Measurements from ENCODE around the gene DES. TPM values are rescaled to one million over a fixed set of nuclear protein-coding genes. Genes with fewer than 3 reads are reported as not detected.

DES gene
- polyA plus RNA-seq, 1 donor from 2014 or later: not detected

DNA sequence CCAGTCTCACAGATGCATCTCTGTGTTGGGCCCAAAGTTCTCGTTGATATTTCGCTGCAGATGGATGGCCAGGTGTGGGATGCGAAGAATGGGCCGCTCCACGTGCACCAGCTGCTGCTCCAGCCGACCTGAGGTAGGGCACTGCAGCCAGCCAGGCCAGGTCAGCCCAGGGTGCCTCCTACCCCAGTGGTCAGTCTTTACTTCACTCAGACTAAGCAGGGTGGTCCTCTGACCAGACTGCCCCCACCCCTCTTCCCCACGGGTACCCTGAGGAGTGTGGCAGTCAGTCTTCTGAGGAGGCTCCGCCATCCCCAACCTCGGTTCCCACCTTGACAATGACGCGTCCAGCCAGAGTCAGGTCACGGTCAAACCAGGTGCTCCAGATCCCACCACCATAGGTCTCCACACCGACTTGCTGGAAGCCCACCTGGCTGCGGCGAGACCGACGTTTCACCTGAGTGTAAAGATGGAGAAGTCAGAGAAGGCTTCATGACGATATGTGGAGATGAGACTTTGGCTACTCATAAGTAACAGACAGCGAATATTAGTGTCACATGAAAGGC lies 32.1 kb upstream of the DES start:
- Histone ChIP-seq H3K4me3 (ENCODE audit: low read length) (no peak overlapping the region), H3K27ac (ENCODE audit: low read length) (no peak overlapping the region), H4K20me1 (ENCODE audit: insufficient read depth) (no peaks in the 10 kb centered on the region), H3K9ac (ENCODE audit: low read length) (no peak overlapping the region), H3K9me2 (ENCODE audit: insufficient read depth, low read length) (no peaks in the 10 kb centered on the region), H2AFZ (ENCODE audit: low read depth, low read length) (no peak overlapping the region), H3F3A (ENCODE audit: insufficient read depth, low read length, poor library complexity, severe bottlenecking) (peaks cover 4% of the 10 kb centered on the region), H3K4me2 (ENCODE audit: low read length) (no peak overlapping the region), H3K9me3 (ENCODE audit: low read length) (no peaks in the 10 kb centered on the region), H3K36me3 (ENCODE audit: insufficient read depth, low read length) (no peaks in the 10 kb centered on the region), H3K27me3 (ENCODE audit: insufficient read depth, low read depth, low read length) (no peaks in the 10 kb centered on the region), H3K79me2 (replicated peaks; ENCODE audit: insufficient read depth, low read length) (no peaks in the 10 kb centered on the region)
- TF ChIP-seq EP300 (conservative IDR thresholded peaks at IDR 0.05; ENCODE audit: poor library complexity, severe bottlenecking) (no peak), EZH2 (IDR thresholded peaks at IDR 0.05; ENCODE audit: borderline replicate concordance, insufficient read depth, low read length, poor library complexity, severe bottlenecking) (no peak), RAD21 (conservative IDR thresholded peaks at IDR 0.05) (no peak), POLR2AphosphoS5 (IDR thresholded peaks at IDR 0.05) (no peak), TAF1 (IDR thresholded peaks at IDR 0.05; ENCODE audit: low read depth) (no peak), MXI1 (conservative IDR thresholded peaks at IDR 0.05; ENCODE audit: poor library complexity, severe bottlenecking) (no peak), SMC3 (conservative IDR thresholded peaks at IDR 0.05; ENCODE audit: poor library complexity) (no peak)
- TF ChIP-seq, protein P1, sequence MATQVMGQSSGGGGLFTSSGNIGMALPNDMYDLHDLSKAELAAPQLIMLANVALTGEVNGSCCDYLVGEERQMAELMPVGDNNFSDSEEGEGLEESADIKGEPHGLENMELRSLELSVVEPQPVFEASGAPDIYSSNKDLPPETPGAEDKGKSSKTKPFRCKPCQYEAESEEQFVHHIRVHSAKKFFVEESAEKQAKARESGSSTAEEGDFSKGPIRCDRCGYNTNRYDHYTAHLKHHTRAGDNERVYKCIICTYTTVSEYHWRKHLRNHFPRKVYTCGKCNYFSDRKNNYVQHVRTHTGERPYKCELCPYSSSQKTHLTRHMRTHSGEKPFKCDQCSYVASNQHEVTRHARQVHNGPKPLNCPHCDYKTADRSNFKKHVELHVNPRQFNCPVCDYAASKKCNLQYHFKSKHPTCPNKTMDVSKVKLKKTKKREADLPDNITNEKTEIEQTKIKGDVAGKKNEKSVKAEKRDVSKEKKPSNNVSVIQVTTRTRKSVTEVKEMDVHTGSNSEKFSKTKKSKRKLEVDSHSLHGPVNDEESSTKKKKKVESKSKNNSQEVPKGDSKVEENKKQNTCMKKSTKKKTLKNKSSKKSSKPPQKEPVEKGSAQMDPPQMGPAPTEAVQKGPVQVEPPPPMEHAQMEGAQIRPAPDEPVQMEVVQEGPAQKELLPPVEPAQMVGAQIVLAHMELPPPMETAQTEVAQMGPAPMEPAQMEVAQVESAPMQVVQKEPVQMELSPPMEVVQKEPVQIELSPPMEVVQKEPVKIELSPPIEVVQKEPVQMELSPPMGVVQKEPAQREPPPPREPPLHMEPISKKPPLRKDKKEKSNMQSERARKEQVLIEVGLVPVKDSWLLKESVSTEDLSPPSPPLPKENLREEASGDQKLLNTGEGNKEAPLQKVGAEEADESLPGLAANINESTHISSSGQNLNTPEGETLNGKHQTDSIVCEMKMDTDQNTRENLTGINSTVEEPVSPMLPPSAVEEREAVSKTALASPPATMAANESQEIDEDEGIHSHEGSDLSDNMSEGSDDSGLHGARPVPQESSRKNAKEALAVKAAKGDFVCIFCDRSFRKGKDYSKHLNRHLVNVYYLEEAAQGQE (IDR thresholded peaks at IDR 0.05; ENCODE audit: borderline replicate concordance): no peak
- TF ChIP-seq, protein P2, sequence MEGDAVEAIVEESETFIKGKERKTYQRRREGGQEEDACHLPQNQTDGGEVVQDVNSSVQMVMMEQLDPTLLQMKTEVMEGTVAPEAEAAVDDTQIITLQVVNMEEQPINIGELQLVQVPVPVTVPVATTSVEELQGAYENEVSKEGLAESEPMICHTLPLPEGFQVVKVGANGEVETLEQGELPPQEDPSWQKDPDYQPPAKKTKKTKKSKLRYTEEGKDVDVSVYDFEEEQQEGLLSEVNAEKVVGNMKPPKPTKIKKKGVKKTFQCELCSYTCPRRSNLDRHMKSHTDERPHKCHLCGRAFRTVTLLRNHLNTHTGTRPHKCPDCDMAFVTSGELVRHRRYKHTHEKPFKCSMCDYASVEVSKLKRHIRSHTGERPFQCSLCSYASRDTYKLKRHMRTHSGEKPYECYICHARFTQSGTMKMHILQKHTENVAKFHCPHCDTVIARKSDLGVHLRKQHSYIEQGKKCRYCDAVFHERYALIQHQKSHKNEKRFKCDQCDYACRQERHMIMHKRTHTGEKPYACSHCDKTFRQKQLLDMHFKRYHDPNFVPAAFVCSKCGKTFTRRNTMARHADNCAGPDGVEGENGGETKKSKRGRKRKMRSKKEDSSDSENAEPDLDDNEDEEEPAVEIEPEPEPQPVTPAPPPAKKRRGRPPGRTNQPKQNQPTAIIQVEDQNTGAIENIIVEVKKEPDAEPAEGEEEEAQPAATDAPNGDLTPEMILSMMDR (IDR thresholded peaks at IDR 0.05; ENCODE audit: poor library complexity, severe bottlenecking): no peak

DNA sequence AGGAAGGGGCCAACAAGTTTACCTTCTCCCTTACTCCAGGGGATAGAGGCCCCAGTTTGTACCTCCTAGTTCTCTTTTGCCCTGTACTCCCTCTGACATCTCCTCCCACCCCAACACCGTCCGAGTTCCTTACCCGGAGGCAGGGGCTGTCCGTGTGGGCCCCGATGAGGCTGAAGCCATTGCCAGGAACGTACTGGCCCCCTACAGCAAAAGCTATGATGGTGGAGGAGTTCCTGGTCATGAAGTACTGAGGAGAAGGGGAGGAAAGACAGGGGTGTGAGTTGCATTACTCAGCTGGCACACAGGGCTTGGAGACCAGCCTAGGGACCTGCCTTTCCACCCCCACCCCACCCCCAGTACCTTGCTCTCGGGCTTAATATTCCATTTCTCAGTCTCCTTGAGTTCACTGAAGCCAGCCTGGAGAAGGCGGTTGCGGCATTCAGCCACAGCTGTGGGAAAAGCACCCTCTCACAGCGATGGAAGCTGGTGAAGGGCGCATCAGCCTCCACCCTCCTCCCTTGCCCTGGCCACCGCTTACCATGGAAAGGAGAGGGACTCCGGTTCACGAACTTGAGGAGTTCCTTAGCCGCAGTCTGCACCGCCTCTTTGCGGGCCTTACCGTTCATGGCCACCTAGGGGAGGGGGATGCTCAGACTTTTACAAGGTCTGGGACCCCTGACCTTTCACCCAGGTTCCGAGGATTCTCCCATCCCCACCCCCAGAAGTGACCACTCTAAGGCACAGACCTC lies 31.5 kb upstream of the DES start:
- H3K9ac ChIP-seq (ENCODE audit: low read length): peak overlapping the region; percentile 59
- no peak overlapping the region for H2AFZ ChIP-seq (ENCODE audit: low read depth, low read length)
- TF ChIP-seq, protein P2 (IDR thresholded peaks at IDR 0.05; ENCODE audit: poor library complexity, severe bottlenecking): no peak
- TF ChIP-seq TAF1 (IDR thresholded peaks at IDR 0.05; ENCODE audit: low read depth) (no peak), EZH2 (IDR thresholded peaks at IDR 0.05; ENCODE audit: borderline replicate concordance, insufficient read depth, low read length, poor library complexity, severe bottlenecking) (no peak), RAD21 (conservative IDR thresholded peaks at IDR 0.05) (no peak), POLR2AphosphoS5 (IDR thresholded peaks at IDR 0.05) (no peak), EP300 (conservative IDR thresholded peaks at IDR 0.05; ENCODE audit: poor library complexity, severe bottlenecking) (no peak), MXI1 (conservative IDR thresholded peaks at IDR 0.05; ENCODE audit: poor library complexity, severe bottlenecking) (no peak), SMC3 (conservative IDR thresholded peaks at IDR 0.05; ENCODE audit: poor library complexity) (no peak)
- TF ChIP-seq, protein P1 (IDR thresholded peaks at IDR 0.05; ENCODE audit: borderline replicate concordance): no peak
- H3K9me2 ChIP-seq (ENCODE audit: insufficient read depth, low read length): no peaks in the 10 kb centered on the region
- peaks cover 4% of the 10 kb centered on the region for H3F3A ChIP-seq (ENCODE audit: insufficient read depth, low read length, poor library complexity, severe bottlenecking)
- no peaks in the 10 kb centered on the region for H3K9me3 ChIP-seq (ENCODE audit: low read length)
- H3K4me2 ChIP-seq (ENCODE audit: low read length): peak overlapping the region; percentile 58
- no peaks in the 10 kb centered on the region for H3K36me3 ChIP-seq (ENCODE audit: insufficient read depth, low read length)
- H3K27ac ChIP-seq (ENCODE audit: low read length): no peak overlapping the region
- no peaks in the 10 kb centered on the region for H3K27me3 ChIP-seq (ENCODE audit: insufficient read depth, low read depth, low read length)
- H3K4me3 ChIP-seq (ENCODE audit: low read length): peak overlapping the region; percentile 77
- H4K20me1 ChIP-seq (ENCODE audit: insufficient read depth): no peaks in the 10 kb centered on the region
- no peaks in the 10 kb centered on the region for H3K79me2 ChIP-seq (replicated peaks; ENCODE audit: insufficient read depth, low read length)
